Spleen (tissue), 7 donors: ENCODE data around the gene PFKP.

Experiments
- POLR2AphosphoS5 ChIP-seq, 3 donors: sonication (generic); formaldehyde crosslinking; IDR thresholded peaks; one replicate each; pipeline ENCODE4 v1.5.1; 2017; ENCODE audit warnings: antibody characterized with exemption in 3 of 3
- TF ChIP-seq, protein P1 (sequence below), 11 experiments: fragments of 200-600 bp in 7 of 11; fragments of 450-650 bp in 4 of 11; sonication (generic) in 4 of 11; IDR thresholded peaks in 8 of 11; conservative IDR thresholded peaks in 3 of 11; 1 replicate in 7 of 11; 2 replicates in 4 of 11; pipeline versions ENCODE4 v1.4.0 to v1.8.0; 2016 to 2021; ENCODE audit warnings: antibody characterized with exemption in 11 of 11, inconsistent platforms in 4 of 11, mild to moderate bottlenecking in 1 of 11
- donor health status: DM: no; HTN: no; CAD: no; lungs with moderate emphysema.
- donor health status: DM: no; HTN: no; CAD: no.
- donor health status: DM: no; HTN: no; CAD: no.

DNA sequence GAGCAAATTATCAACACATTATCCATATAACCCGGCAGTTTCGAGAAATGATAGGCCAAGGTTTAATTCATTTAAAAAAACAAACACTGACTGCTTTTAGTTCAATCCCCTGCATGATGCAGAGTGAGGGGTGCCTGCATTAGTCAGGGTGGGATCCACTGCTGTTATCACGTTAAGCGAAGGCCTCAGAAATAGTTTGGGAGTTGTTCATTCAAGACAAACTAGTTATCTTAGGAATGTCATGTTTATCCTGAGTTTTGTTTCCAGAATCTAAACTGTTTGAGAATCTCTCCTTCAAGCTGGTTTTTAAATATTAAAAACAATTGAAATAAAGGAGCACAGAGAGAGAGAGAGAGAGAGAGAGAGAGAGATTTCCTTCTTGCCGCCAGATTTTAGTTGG is 36.6 kb upstream of the PFKP start:
- TF ChIP-seq, protein P1, sequence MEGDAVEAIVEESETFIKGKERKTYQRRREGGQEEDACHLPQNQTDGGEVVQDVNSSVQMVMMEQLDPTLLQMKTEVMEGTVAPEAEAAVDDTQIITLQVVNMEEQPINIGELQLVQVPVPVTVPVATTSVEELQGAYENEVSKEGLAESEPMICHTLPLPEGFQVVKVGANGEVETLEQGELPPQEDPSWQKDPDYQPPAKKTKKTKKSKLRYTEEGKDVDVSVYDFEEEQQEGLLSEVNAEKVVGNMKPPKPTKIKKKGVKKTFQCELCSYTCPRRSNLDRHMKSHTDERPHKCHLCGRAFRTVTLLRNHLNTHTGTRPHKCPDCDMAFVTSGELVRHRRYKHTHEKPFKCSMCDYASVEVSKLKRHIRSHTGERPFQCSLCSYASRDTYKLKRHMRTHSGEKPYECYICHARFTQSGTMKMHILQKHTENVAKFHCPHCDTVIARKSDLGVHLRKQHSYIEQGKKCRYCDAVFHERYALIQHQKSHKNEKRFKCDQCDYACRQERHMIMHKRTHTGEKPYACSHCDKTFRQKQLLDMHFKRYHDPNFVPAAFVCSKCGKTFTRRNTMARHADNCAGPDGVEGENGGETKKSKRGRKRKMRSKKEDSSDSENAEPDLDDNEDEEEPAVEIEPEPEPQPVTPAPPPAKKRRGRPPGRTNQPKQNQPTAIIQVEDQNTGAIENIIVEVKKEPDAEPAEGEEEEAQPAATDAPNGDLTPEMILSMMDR (IDR thresholded peaks at IDR 0.05 in 8 of 11, conservative IDR thresholded peaks at IDR 0.05 in 3 of 11), result no peak
- no peak for TF ChIP-seq POLR2AphosphoS5 (IDR thresholded peaks at IDR 0.05)
